Vagina (tissue), 2 donors: Measurements from ENCODE around the gene RCOR1.
"Not testable (repeated sequence)": the region's sequence is repeated elsewhere in the genome, so short reads cannot be mapped to it uniquely, and the experiment has no call there.

Source experiments
- POLR2AphosphoS5 ChIP-seq, 2 donors: sonication (generic); formaldehyde crosslinking; IDR thresholded peaks; one replicate each; pipeline ENCODE4 v1.9.0; 2017; ENCODE audit warnings: antibody characterized with exemption in 2 of 2, mild to moderate bottlenecking in 2 of 2, low read depth in 1 of 2; ENCODE audit not compliant: insufficient read depth in 1 of 2
- TF ChIP-seq, protein P1 (sequence below), 3 experiments: fragments of 450-650 bp in 2 of 3; fragments of 200-600 bp in 1 of 3; sonication (generic) in 1 of 3; IDR thresholded peaks; one replicate each; pipeline ENCODE4 v1.5.1; 2017 to 2019; ENCODE audit warnings: antibody characterized with exemption in 3 of 3, mild to moderate bottlenecking in 2 of 3, moderate library complexity in 2 of 3

DNA sequence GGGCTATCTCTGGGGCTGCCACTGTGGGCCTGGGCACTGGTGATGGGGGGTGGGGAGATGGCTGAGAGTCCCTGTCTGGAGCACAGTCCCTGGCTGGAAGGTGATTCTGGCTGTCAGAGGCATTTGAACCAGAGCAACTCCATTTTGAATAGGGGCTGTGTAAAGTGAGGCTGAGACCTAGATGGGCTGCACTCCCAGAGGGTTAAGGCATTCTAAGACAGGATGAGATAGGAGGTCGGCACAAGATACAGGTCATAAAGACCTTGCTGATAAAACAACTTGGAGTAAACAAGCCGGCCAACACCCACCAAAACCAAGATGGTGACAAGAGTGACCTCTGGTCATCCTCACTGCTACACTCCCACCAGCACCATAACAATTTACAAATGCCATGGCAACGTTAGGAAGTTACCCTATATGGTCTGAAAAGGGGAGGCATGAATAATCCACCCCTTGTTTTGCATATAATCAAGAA lies 41.5 kb upstream of the RCOR1 start:
- TF ChIP-seq, protein P1, sequence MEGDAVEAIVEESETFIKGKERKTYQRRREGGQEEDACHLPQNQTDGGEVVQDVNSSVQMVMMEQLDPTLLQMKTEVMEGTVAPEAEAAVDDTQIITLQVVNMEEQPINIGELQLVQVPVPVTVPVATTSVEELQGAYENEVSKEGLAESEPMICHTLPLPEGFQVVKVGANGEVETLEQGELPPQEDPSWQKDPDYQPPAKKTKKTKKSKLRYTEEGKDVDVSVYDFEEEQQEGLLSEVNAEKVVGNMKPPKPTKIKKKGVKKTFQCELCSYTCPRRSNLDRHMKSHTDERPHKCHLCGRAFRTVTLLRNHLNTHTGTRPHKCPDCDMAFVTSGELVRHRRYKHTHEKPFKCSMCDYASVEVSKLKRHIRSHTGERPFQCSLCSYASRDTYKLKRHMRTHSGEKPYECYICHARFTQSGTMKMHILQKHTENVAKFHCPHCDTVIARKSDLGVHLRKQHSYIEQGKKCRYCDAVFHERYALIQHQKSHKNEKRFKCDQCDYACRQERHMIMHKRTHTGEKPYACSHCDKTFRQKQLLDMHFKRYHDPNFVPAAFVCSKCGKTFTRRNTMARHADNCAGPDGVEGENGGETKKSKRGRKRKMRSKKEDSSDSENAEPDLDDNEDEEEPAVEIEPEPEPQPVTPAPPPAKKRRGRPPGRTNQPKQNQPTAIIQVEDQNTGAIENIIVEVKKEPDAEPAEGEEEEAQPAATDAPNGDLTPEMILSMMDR (IDR thresholded peaks at IDR 0.05): not testable (repeated sequence)
- not testable (repeated sequence) for TF ChIP-seq POLR2AphosphoS5 (IDR thresholded peaks at IDR 0.05; ENCODE audit: insufficient read depth in 1 of 2, low read depth in 1 of 2)
